GM19035 (cell line): ENCODE data around the gene NRXN3.

Experiments
- ATAC-seq: cut with Tn5 transposase; IDR thresholded peaks from one replicate; pipeline ENCODE4 v1.9.1; 2021; ENCODE audit not compliant: unreplicated experiment

Gene NRXN3

DNA sequence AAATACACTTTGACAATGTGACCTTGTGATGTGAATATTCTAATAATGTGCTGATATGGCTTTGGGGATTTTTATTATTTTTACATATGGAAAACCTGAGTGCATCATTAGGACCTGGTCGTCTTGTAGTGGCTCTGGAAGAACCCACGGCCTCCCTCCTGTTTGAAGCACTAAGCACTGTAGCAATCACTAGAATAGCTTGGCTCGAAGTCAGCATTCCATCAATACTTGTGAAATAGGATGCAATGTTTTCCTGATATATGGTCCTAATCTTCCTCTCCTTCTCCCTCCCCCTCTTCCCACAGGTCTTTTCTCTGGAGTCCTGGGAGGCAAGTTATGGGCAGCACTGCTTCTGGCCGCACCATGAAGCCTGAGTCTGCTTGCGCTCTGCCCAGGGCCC lies 71.9 kb downstream of the NRXN3 start:
- ATAC-seq, result no peak

GRCh38 chr14:78243187-78243586 lies 73.0 kb downstream of the NRXN3 start:
- no peak for ATAC-seq

GRCh38 chr14:78245238-78245637 lies 75.1 kb downstream of the NRXN3 start:
- ATAC-seq, result no peak

DNA sequence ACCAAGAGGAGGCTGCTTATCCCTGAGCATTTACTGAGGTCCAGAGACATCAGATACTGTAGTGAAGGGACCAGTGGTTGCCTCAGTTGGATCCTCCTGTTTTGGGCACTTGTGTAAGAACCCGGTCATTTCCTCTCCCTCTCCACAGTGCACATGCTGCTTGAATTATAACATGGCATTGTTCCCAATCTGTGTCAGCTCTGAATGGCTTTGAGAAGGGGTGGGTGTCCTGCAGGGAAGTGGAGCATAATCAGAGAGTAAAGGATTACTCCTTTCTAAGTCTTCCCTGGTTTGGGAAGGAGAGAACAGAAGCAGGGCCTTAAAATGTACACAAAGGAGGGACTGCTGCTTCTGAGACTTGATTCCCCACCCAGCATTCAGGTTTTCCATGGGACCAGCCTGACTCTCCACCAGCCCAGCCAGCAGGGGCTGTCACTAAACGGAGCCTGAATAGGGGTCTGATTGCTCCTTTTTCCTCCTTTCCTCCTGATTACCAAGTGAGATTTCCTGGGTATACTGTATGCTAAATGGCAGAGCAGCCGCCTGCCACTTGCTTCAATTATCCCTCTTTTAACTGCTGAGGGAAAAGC lies 78.4 kb downstream of the NRXN3 start:
- ATAC-seq, result no peak

DNA sequence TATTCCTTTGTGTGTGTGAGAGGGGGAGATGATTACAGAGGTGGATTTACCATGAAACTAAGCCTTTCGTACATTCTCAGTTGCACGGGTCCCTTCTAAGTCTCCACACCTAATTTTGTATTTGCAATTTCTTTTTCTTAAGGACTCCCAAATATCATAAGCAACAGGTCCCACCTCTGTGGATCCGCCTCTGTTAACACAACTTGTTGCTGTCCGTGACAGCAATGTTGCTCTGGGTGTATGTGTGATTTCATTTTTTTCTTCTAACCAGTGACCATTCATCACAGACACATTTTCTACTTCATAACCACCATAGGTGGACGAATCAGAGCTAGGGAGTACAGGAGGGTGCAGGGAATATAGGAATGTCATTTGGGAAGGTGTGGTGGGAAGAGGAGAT lies 81.1 kb downstream of the NRXN3 start:
- no peak for ATAC-seq

- no peak for ATAC-seq
Measured at GRCh38 chr14:78253986-78254385, 83.8 kb downstream of the NRXN3 start.

- ATAC-seq, result no peak
Measured at GRCh38 chr14:78254911-78255461, 84.8 kb downstream of the NRXN3 start.

DNA sequence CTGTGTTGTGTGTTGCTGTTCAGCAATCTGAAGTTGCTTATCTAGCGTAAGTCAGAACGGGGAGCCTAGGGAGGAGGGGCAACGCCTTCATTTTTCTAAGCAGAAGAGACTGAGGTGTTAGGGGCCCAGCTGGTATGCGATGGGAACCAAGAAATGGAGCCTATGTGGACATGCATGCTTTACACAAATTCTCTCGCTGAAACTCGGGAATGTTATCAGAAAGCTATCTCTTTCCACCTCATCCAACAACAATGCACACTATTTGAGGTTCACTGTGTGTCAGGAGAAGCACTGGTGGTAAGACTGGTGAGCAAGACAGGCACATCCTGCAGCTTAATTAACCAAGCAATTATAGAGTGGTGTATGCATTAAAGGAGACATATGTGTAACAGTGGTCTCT lies 89.7 kb downstream of the NRXN3 start:
- no peak for ATAC-seq

- ATAC-seq, result no peak
Measured at GRCh38 chr14:78278464-78279250, 108.5 kb downstream of the NRXN3 start.

GRCh38 chr14:78282437-78282836 lies 112.3 kb downstream of the NRXN3 start:
- ATAC-seq, result no peak

DNA sequence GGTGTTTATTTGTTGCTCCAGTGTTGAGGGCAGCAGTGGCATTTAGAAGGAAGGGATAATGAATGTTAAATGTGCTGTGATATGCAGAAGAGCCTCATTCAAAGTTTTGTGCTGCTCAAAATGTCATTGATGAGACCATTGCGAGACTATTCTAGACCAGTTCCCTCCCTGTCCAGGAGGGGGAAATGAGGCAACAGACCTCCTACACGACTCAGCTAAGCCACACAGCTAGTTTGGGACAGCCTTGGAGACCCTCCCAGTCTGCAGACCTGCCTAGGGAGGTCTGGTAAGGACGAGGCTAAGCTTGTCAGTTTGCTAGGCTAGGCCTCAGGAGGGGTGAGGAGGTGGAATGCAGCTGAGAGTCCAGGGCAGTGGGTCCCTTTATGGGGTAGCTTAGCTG lies 116.0 kb downstream of the NRXN3 start:
- no peak for ATAC-seq

DNA sequence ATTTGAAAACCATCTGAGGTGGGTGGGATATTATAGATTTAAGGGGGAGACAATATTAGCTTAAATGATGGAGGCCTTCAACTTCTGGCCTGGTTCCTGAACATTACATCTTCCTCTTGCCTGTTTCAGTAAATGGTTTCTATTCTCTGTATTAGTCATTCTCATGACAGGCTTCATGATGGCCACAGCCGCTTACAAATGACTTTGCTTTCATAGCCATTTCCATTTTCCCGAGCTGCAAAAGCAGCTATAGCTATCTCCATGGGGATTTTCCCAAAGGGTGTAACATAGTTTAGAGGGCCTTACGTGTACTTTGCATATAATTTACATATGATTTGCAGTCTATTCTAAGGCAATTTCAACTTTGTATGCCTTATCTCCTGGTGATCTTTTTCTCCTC lies 121.8 kb downstream of the NRXN3 start:
- no peak for ATAC-seq

GRCh38 chr14:78297858-78298257 lies 127.7 kb downstream of the NRXN3 start:
- ATAC-seq, result no peak

GRCh38 chr14:78298298-78298697 lies 128.1 kb downstream of the NRXN3 start:
- ATAC-seq, result no peak

DNA sequence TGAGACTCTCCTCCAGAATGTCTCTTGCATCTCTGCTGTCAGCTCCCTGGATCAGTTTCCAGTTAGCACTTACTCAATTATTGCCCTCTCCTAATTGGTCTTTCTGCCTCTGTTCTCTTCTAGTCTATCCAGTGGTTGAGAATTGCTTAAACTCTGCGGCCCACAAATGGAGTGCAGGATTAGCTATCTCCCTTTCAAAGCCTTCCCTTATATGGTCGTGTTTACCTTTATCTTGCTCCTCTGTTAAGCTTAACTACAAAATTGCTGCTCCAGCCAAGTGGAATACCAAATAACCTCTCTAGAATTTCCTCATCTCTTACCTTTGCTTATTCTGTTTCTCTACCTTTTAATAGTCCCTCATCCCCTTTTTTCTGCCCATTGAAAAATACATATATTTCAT lies 132.7 kb downstream of the NRXN3 start:
- ATAC-seq, result no peak

- no peak for ATAC-seq
Measured at GRCh38 chr14:78307671-78308070, 137.5 kb downstream of the NRXN3 start.

- ATAC-seq, result no peak
Measured at GRCh38 chr14:78308079-78308478, 137.9 kb downstream of the NRXN3 start.

- no peak for ATAC-seq
Measured at GRCh38 chr14:78310272-78310671, 140.1 kb downstream of the NRXN3 start.

DNA sequence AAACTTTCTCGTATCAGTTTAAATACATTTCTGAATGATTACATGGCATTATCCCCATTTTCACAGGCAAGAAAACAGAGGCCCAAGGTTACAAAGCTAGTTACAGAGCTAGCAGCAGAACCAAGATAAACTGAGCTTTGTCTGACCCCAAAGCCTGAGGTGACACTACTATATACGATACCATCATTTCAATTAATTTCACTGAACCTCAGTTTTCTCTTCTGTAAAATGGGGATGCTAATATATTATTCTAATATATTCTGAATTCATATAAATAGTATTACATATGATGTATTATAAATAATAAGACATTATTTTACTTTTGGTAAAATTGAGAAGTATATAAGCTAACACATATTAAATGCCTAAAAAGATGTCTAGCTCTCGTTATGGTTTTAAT lies 143.3 kb downstream of the NRXN3 start:
- no peak for ATAC-seq

DNA sequence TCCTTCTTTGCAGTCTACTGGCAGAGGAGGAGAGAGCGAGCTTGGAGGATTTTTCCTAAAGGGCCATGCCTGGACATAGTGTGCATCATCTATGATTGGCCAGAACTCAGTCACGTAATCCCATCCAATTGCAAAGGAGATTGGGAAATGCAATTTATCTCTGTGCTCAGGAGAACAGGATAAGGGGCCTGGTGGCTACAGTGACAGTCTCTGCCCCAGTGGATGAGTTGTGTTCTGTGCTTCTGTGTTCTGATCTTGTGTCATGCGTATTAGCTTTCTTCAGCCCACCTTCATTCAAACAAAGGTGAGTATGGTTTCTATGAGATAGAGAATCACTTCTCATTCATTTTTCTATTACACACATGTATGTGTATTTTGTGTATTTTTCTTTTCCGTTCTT lies 144.3 kb downstream of the NRXN3 start:
- ATAC-seq, result no peak

DNA sequence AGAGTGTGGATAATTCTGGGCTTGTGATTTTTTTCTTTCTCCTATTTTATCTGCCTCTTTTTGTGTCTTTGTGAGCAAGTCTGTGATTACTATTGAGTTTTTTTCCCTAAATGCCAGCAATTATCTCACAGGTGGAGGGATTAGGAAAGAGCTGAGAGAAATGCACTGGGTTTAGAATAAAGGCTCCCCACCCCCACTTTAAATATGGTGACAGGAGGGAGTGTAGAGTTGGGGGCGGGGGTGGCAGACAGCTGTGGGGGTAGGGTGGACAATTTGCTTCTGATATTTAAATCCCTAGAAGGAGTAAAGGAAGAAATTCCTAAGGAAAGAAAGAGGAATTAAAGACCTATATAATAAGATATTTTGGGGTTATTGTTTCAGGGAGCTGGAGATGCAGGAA lies 145.9 kb downstream of the NRXN3 start:
- ATAC-seq, result no peak

GRCh38 chr14:78316786-78317185 lies 146.6 kb downstream of the NRXN3 start:
- no peak for ATAC-seq

- no peak for ATAC-seq
Measured at GRCh38 chr14:78319406-78319805, 149.2 kb downstream of the NRXN3 start.
